ENCODE measurements around the gene GPR137.

DNA sequence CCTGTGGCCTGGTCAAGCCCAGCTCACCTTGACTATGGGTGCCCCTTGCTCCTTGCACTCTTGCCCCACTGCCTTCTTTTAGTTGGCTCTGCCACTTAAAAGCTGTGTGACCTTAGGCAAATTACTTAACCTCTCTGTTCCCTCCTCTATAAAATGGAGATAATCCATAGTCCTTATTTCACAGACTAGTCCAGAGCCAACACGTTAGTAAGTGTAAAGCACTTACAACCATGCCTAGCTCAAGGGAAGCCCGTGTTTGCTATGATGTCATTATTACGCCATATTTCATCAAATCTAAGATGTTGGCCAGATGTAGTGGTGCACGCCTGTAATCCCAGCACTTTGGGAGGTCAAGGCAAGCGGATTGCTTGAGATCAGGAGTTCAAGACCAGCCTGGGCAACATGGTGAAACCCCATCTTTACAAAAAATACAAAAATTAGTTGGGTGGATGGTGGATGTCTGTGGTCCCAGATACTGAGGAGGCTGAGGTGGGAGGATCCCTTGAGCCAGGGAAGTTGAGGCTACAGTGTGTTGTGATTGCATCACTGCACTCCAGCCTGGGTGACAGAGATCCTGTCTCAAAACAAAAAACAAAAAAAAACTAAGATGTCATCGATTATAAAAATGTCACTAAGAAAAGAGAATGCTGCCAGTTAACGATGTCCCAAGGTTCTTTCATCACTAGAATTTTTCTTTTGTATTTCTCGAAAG lies 52.0 kb downstream of the GPR137 start:
- TF ChIP-seq ZNF311 (tag by site-specific recombination; IDR thresholded peaks at IDR 0.05; ENCODE audit: borderline replicate concordance) (no peak), ZBTB8A (tag by site-specific recombination; IDR thresholded peaks at IDR 0.05) (no peak), ZBTB21 (tag by site-specific recombination; IDR thresholded peaks at IDR 0.05) (no peak), MYNN (tag by site-specific recombination; IDR thresholded peaks at IDR 0.05; ENCODE audit: borderline replicate concordance) (no peak), ZNF639 (tag by site-specific recombination; IDR thresholded peaks at IDR 0.05) (no peak), KLF9 (tag by site-specific recombination; IDR thresholded peaks at IDR 0.05; ENCODE audit: low read depth) (no peak), ZNF624 (tag by site-specific recombination; IDR thresholded peaks at IDR 0.05) (no peak), ZNF555 (tag by site-specific recombination; conservative IDR thresholded peaks at IDR 0.05) (no peak), REST (tag by site-specific recombination; IDR thresholded peaks at IDR 0.05) (no peak), ZNF274 (IDR thresholded peaks at IDR 0.05; ENCODE audit: low read length) (no peak), ZNF274 (tag by site-specific recombination; IDR thresholded peaks at IDR 0.05; ENCODE audit: borderline replicate concordance) (no peak)
- TF ChIP-seq, protein P1, sequence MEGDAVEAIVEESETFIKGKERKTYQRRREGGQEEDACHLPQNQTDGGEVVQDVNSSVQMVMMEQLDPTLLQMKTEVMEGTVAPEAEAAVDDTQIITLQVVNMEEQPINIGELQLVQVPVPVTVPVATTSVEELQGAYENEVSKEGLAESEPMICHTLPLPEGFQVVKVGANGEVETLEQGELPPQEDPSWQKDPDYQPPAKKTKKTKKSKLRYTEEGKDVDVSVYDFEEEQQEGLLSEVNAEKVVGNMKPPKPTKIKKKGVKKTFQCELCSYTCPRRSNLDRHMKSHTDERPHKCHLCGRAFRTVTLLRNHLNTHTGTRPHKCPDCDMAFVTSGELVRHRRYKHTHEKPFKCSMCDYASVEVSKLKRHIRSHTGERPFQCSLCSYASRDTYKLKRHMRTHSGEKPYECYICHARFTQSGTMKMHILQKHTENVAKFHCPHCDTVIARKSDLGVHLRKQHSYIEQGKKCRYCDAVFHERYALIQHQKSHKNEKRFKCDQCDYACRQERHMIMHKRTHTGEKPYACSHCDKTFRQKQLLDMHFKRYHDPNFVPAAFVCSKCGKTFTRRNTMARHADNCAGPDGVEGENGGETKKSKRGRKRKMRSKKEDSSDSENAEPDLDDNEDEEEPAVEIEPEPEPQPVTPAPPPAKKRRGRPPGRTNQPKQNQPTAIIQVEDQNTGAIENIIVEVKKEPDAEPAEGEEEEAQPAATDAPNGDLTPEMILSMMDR (tag by site-specific recombination; IDR thresholded peaks at IDR 0.05) = no peak
- TF ChIP-seq, protein P2, sequence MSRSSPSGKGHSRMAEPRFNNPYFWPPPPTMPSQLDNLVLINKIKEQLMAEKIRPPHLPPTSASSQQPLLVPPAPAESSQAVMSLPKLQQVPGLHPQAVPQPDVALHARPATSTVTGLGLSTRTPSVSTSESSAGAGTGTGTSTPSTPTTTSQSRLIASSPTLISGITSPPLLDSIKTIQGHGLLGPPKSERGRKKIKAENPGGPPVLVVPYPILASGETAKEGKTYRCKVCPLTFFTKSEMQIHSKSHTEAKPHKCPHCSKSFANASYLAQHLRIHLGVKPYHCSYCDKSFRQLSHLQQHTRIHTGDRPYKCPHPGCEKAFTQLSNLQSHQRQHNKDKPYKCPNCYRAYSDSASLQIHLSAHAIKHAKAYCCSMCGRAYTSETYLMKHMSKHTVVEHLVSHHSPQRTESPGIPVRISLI (tag by site-specific recombination; IDR thresholded peaks at IDR 0.05) = no peak
